SK-N-SH treated with all-trans-retinoic acid at 6 μM for 48 hours (cell line): Measurements from ENCODE around the gene CDC42SE2.

Experiments
- ATAC-seq: fragments of 200-7000 bp; cut with Tn5 transposase; 3 replicates; pipeline ENCODE4 v1.9.1; 2020; ENCODE audit warnings: mild to moderate bottlenecking, moderate library complexity
- ARNTL ChIP-seq: fragments of 450-650 bp; formaldehyde crosslinking; IDR thresholded peaks from 2 replicates; pipeline ENCODE4 v1.5.0; 2020; ENCODE audit warnings: low read depth, mild to moderate bottlenecking, moderate library complexity, borderline replicate concordance
- BACH2 ChIP-seq: fragments of 250-450 bp; sonication (Bioruptor Pico); IDR thresholded peaks from 2 replicates; pipeline ENCODE4 v1.9.0; 2021; ENCODE audit warnings: mild to moderate bottlenecking, borderline replicate concordance
- CSDC2 ChIP-seq: fragments of 250-450 bp; sonication (Bioruptor Pico); IDR thresholded peaks from 2 replicates; pipeline ENCODE4 v1.5.0; 2020; ENCODE audit warnings: mild to moderate bottlenecking, moderate library complexity
- ESRRG ChIP-seq: fragments of 250-450 bp; sonication (Bioruptor Pico); IDR thresholded peaks from 2 replicates; pipeline ENCODE4 v1.6.1; 2021; ENCODE audit warnings: mild to moderate bottlenecking
- GLIS3 ChIP-seq: fragments of 250-450 bp; sonication (Bioruptor Pico); IDR thresholded peaks from 2 replicates; pipeline ENCODE4 v1.5.0; 2020; ENCODE audit warnings: mild to moderate bottlenecking, moderate library complexity
- ISL1 ChIP-seq: fragments of 250-450 bp; sonication (Bioruptor Pico); IDR thresholded peaks from 2 replicates; pipeline ENCODE4 v2.1.2; 2022; ENCODE audit warnings: mild to moderate bottlenecking, moderate library complexity
- OSR1 ChIP-seq: fragments of 250-450 bp; sonication (Bioruptor Pico); IDR thresholded peaks from 2 replicates; pipeline ENCODE4 v1.8.0; 2022; ENCODE audit warnings: moderate library complexity, mild to moderate bottlenecking, inconsistent platforms
- PATZ1 ChIP-seq: fragments of 250-450 bp; sonication (Bioruptor Pico); IDR thresholded peaks from 2 replicates; pipeline ENCODE4 v1.8.0; 2020; ENCODE audit warnings: mild to moderate bottlenecking, moderate library complexity, borderline replicate concordance
- POU6F1 ChIP-seq: fragments of 250-450 bp; sonication (Bioruptor Pico); IDR thresholded peaks from 2 replicates; pipeline ENCODE4 v1.8.0; 2021; ENCODE audit warnings: low read depth, mild to moderate bottlenecking, moderate library complexity, borderline replicate concordance
- PPARA ChIP-seq: fragments of 250-450 bp; sonication (Bioruptor Pico); IDR thresholded peaks from 2 replicates; pipeline ENCODE4 v1.5.0; 2020; ENCODE audit warnings: mild to moderate bottlenecking, borderline replicate concordance
- RARB ChIP-seq: fragments of 250-450 bp; sonication (Bioruptor Pico); IDR thresholded peaks from 2 replicates; pipeline ENCODE4 v1.8.0; 2021; ENCODE audit warnings: mild to moderate bottlenecking, moderate library complexity
- SNAI2 ChIP-seq: fragments of 250-450 bp; sonication (Bioruptor Pico); IDR thresholded peaks from 2 replicates; pipeline ENCODE4 v1.5.0; 2020; ENCODE audit warnings: mild to moderate bottlenecking, moderate library complexity
- TOX ChIP-seq: fragments of 250-450 bp; sonication (Bioruptor Pico); IDR thresholded peaks from 2 replicates; pipeline ENCODE4 v1.8.0; 2021; ENCODE audit warnings: mild to moderate bottlenecking, moderate library complexity, borderline replicate concordance
- ZC3H10 ChIP-seq: fragments of 250-450 bp; sonication (Bioruptor Pico); IDR thresholded peaks from 2 replicates; pipeline ENCODE4 v1.5.1; 2021; ENCODE audit warnings: mild to moderate bottlenecking, moderate library complexity
- ZFP3 ChIP-seq: fragments of 250-450 bp; sonication (Bioruptor Pico); IDR thresholded peaks from 2 replicates; pipeline ENCODE4 v1.5.0; 2020; ENCODE audit warnings: mild to moderate bottlenecking, moderate library complexity
- ZFP30 ChIP-seq: fragments of 450-650 bp; formaldehyde crosslinking; IDR thresholded peaks from 2 replicates; pipeline ENCODE4 v1.5.0; 2022; ENCODE audit warnings: mild to moderate bottlenecking, moderate library complexity
- ZNF565 ChIP-seq: fragments of 450-650 bp; formaldehyde crosslinking; conservative IDR thresholded peaks from 2 replicates; pipeline ENCODE4 v1.5.0; 2020; ENCODE audit warnings: low read depth, mild to moderate bottlenecking, moderate library complexity
- ZNF8 ChIP-seq: fragments of 450-650 bp; formaldehyde crosslinking; IDR thresholded peaks from 2 replicates; pipeline ENCODE4 v1.5.0; 2020; ENCODE audit warnings: mild to moderate bottlenecking, moderate library complexity

Gene CDC42SE2

GRCh38 chr5:131364507-131365050 is 100.7 kb downstream of the CDC42SE2 start:
- no peak for ATAC-seq
- TF ChIP-seq PPARA (no peak), BACH2 (CRISPR knock-in tag) (no peak), ISL1 (CRISPR knock-in tag) (no peak), ZC3H10 (CRISPR knock-in tag) (no peak), ZFP30 (no peak), ZFP3 (CRISPR knock-in tag) (no peak), POU6F1 (no peak), CSDC2 (CRISPR knock-in tag) (no peak), GLIS3 (CRISPR knock-in tag) (no peak)
- TF ChIP-seq, all 23 proteins: peak for 0

- no peak for ATAC-seq
- TF ChIP-seq BACH2 (CRISPR knock-in tag): no peak
- no peak for TF ChIP-seq RARB (CRISPR knock-in tag)
- TF ChIP-seq PATZ1 (CRISPR knock-in tag): no peak
- TF ChIP-seq TOX: no peak
- TF ChIP-seq ARNTL (CRISPR knock-in tag): no peak
- no peak for TF ChIP-seq POU6F1
- no peak for TF ChIP-seq ZNF8 (CRISPR knock-in tag)
- no peak for TF ChIP-seq GLIS3 (CRISPR knock-in tag)
- TF ChIP-seq, all 23 proteins: peak for 0
Measured at GRCh38 chr5:131366428-131366827, 102.6 kb downstream of the CDC42SE2 start.

- no peak for ATAC-seq
Measured at GRCh38 chr5:131367219-131367860, 103.5 kb downstream of the CDC42SE2 start.

More at GRCh38 chr5:131367219-131367860, 103.5 kb downstream of the CDC42SE2 start:
- TF ChIP-seq SNAI2 (CRISPR knock-in tag): no peak
- no peak for TF ChIP-seq PATZ1 (CRISPR knock-in tag)
- no peak for TF ChIP-seq BACH2 (CRISPR knock-in tag)
- no peak for TF ChIP-seq TOX
- TF ChIP-seq OSR1 (CRISPR knock-in tag): no peak
- no peak for TF ChIP-seq ZNF8 (CRISPR knock-in tag)
- no peak for TF ChIP-seq POU6F1
- no peak for TF ChIP-seq CSDC2 (CRISPR knock-in tag)
- no peak for TF ChIP-seq ESRRG (CRISPR knock-in tag)
- no peak for TF ChIP-seq ZNF565
- TF ChIP-seq ZFP30: no peak
